ENCODE measurements around the gene SYK.

SYK gene

GRCh38 chr9:90767523-90768100 lies 34.0 kb upstream of the SYK start:
- no peak overlapping the region for H3K27ac ChIP-seq (ENCODE audit: low read depth, low read length)

GRCh38 chr9:90770182-90770738 lies 31.4 kb upstream of the SYK start:
- Histone ChIP-seq H3K14ac (ENCODE audit: low read length) (no peak overlapping the region), H3K9ac (ENCODE audit: low read length) (no peak overlapping the region), H3K4me3 (ENCODE audit: low read depth, low read length) (no peak overlapping the region), H4K91ac (ENCODE audit: low read depth, low read length) (no peak overlapping the region), H3K18ac (ENCODE audit: low read length) (no peak overlapping the region), H3K79me1 (ENCODE audit: low read length) (no peaks in the 10 kb centered on the region), H3K36me3 (ENCODE audit: control insufficient read depth in 1 of 2, insufficient read depth in 2 of 2, low read length in 2 of 2) (no peaks in the 10 kb centered on the region), H4K12ac (ENCODE audit: low read depth, low read length) (no peak overlapping the region), H2BK12ac (ENCODE audit: low read length) (no peak overlapping the region), H2AK5ac (ENCODE audit: low read length) (no peak overlapping the region), H3K27me3 (ENCODE audit: insufficient read depth, low read length) (no peaks in the 10 kb centered on the region), H3K79me2 (ENCODE audit: control insufficient read depth, insufficient read depth, low read length, poor library complexity) (no peaks in the 10 kb centered on the region), H2BK5ac (ENCODE audit: low read depth, low read length, poor library complexity) (no peak overlapping the region), H3K4ac (ENCODE audit: low read depth, low read length) (no peak overlapping the region), H3K4me2 (ENCODE audit: low read length) (no peak overlapping the region), H3K23ac (ENCODE audit: low read length) (no peak overlapping the region), H3K4me1 (ENCODE audit: control insufficient read depth in 1 of 2, insufficient read depth in 2 of 2, low read length in 2 of 2) (no peaks in the 10 kb centered on the region), H2AFZ (ENCODE audit: insufficient read depth, low read length, poor library complexity) (no peak overlapping the region), H3K9me3 (ENCODE audit: insufficient read depth, low read depth, low read length) (peaks cover 6% of the 10 kb centered on the region), H2BK120ac (ENCODE audit: insufficient read depth, low read length, poor library complexity) (no peak overlapping the region), H3K27ac (ENCODE audit: low read depth, low read length) (no peak overlapping the region), H4K8ac (ENCODE audit: low read depth, low read length) (no peak overlapping the region)
- WGBS (ENCODE audit: extremely low coverage, insufficient coverage, insufficient read length) = no CpG with 5 or more reads among the region's 2 CpGs
- DNase-seq = peak in 1 of 2 donors; percentile 13

More at GRCh38 chr9:90767523-90768100, 34.0 kb upstream of the SYK start:
- Histone ChIP-seq H3K27me3 (ENCODE audit: insufficient read depth, low read length) (no peaks in the 10 kb centered on the region), H2BK12ac (ENCODE audit: low read length) (no peak overlapping the region), H3K4me1 (ENCODE audit: control insufficient read depth in 1 of 2, insufficient read depth in 2 of 2, low read length in 2 of 2) (no peaks in the 10 kb centered on the region), H3K23ac (ENCODE audit: low read length) (no peak overlapping the region), H3K4me2 (ENCODE audit: low read length) (no peak overlapping the region), H2AFZ (ENCODE audit: insufficient read depth, low read length, poor library complexity) (no peak overlapping the region), H4K12ac (ENCODE audit: low read depth, low read length) (no peak overlapping the region), H3K4me3 (ENCODE audit: low read depth, low read length) (no peak overlapping the region), H3K36me3 (ENCODE audit: control insufficient read depth in 1 of 2, insufficient read depth in 2 of 2, low read length in 2 of 2) (no peaks in the 10 kb centered on the region), H2AK5ac (ENCODE audit: low read length) (no peak overlapping the region), H3K79me2 (ENCODE audit: control insufficient read depth, insufficient read depth, low read length, poor library complexity) (no peaks in the 10 kb centered on the region), H2BK120ac (ENCODE audit: insufficient read depth, low read length, poor library complexity) (no peak overlapping the region), H3K79me1 (ENCODE audit: low read length) (no peaks in the 10 kb centered on the region), H3K4ac (ENCODE audit: low read depth, low read length) (no peak overlapping the region), H2BK5ac (ENCODE audit: low read depth, low read length, poor library complexity) (no peak overlapping the region), H3K18ac (ENCODE audit: low read length) (no peak overlapping the region), H3K9me3 (ENCODE audit: insufficient read depth, low read depth, low read length) (peaks cover 6% of the 10 kb centered on the region), H4K91ac (ENCODE audit: low read depth, low read length) (no peak overlapping the region), H3K14ac (ENCODE audit: low read length) (no peak overlapping the region), H4K8ac (ENCODE audit: low read depth, low read length) (no peak overlapping the region), H3K9ac (ENCODE audit: low read length) (no peak overlapping the region)
- DNase-seq = no peak
- WGBS (ENCODE audit: extremely low coverage, insufficient coverage, insufficient read length) = no CpG with 5 or more reads among the region's 1 CpG

- Histone ChIP-seq H3K27ac (ENCODE audit: low read depth, low read length) (no peak overlapping the region), H3K4me3 (ENCODE audit: low read depth, low read length) (no peak overlapping the region), H3K9me3 (ENCODE audit: insufficient read depth, low read depth, low read length) (peaks cover 6% of the 10 kb centered on the region), H2BK12ac (ENCODE audit: low read length) (no peak overlapping the region), H3K4me2 (ENCODE audit: low read length) (no peak overlapping the region), H3K14ac (ENCODE audit: low read length) (no peak overlapping the region), H4K8ac (ENCODE audit: low read depth, low read length) (no peak overlapping the region), H3K9ac (ENCODE audit: low read length) (no peak overlapping the region), H2AK5ac (ENCODE audit: low read length) (no peak overlapping the region), H2BK120ac (ENCODE audit: insufficient read depth, low read length, poor library complexity) (no peak overlapping the region), H3K79me2 (ENCODE audit: control insufficient read depth, insufficient read depth, low read length, poor library complexity) (no peaks in the 10 kb centered on the region), H2AFZ (ENCODE audit: insufficient read depth, low read length, poor library complexity) (no peak overlapping the region), H3K23ac (ENCODE audit: low read length) (no peak overlapping the region), H3K79me1 (ENCODE audit: low read length) (no peaks in the 10 kb centered on the region), H3K4me1 (ENCODE audit: control insufficient read depth in 1 of 2, insufficient read depth in 2 of 2, low read length in 2 of 2) (no peaks in the 10 kb centered on the region), H3K36me3 (ENCODE audit: control insufficient read depth in 1 of 2, insufficient read depth in 2 of 2, low read length in 2 of 2) (no peaks in the 10 kb centered on the region), H3K18ac (ENCODE audit: low read length) (no peak overlapping the region), H4K12ac (ENCODE audit: low read depth, low read length) (no peak overlapping the region), H4K91ac (ENCODE audit: low read depth, low read length) (no peak overlapping the region), H3K27me3 (ENCODE audit: insufficient read depth, low read length) (no peaks in the 10 kb centered on the region), H2BK5ac (ENCODE audit: low read depth, low read length, poor library complexity) (no peak overlapping the region), H3K4ac (ENCODE audit: low read depth, low read length) (no peak overlapping the region)
- WGBS (ENCODE audit: extremely low coverage, insufficient coverage, insufficient read length) = no CpG with 5 or more reads among the region's 3 CpGs
- DNase-seq = no peak
These were observed 30.7 kb upstream of the SYK start for GRCh38 chr9:90770927-90771326.

- peak in 1 of 2 donors; percentile 6 for DNase-seq
- no peak overlapping the region for H3K14ac ChIP-seq (ENCODE audit: low read length)
- no peak overlapping the region for H3K27ac ChIP-seq (ENCODE audit: low read depth, low read length)
- H2AK5ac ChIP-seq (ENCODE audit: low read length) = no peak overlapping the region
- no peak overlapping the region for H4K8ac ChIP-seq (ENCODE audit: low read depth, low read length)
- H3K79me1 ChIP-seq (ENCODE audit: low read length) = no peaks in the 10 kb centered on the region
- H3K27me3 ChIP-seq (ENCODE audit: insufficient read depth, low read length) = no peaks in the 10 kb centered on the region
- H3K9me3 ChIP-seq (ENCODE audit: insufficient read depth, low read depth, low read length) = peaks cover 6% of the 10 kb centered on the region
- H3K4ac ChIP-seq (ENCODE audit: low read depth, low read length) = no peak overlapping the region
- H4K91ac ChIP-seq (ENCODE audit: low read depth, low read length) = no peak overlapping the region
- no peak overlapping the region for H3K23ac ChIP-seq (ENCODE audit: low read length)
- H3K4me1 ChIP-seq (ENCODE audit: control insufficient read depth in 1 of 2, insufficient read depth in 2 of 2, low read length in 2 of 2) = no peaks in the 10 kb centered on the region
- no peak overlapping the region for H3K9ac ChIP-seq (ENCODE audit: low read length)
- no peak overlapping the region for H2AFZ ChIP-seq (ENCODE audit: insufficient read depth, low read length, poor library complexity)
- H3K36me3 ChIP-seq (ENCODE audit: control insufficient read depth in 1 of 2, insufficient read depth in 2 of 2, low read length in 2 of 2) = no peaks in the 10 kb centered on the region
- no peak overlapping the region for H3K18ac ChIP-seq (ENCODE audit: low read length)
- no peak overlapping the region for H4K12ac ChIP-seq (ENCODE audit: low read depth, low read length)
- no peak overlapping the region for H3K4me3 ChIP-seq (ENCODE audit: low read depth, low read length)
- WGBS (ENCODE audit: extremely low coverage, insufficient coverage, insufficient read length) = no CpG with 5 or more reads among the region's 1 CpG
- no peak overlapping the region for H2BK12ac ChIP-seq (ENCODE audit: low read length)
- H3K79me2 ChIP-seq (ENCODE audit: control insufficient read depth, insufficient read depth, low read length, poor library complexity) = no peaks in the 10 kb centered on the region
- H2BK120ac ChIP-seq (ENCODE audit: insufficient read depth, low read length, poor library complexity) = no peak overlapping the region
- H3K4me2 ChIP-seq (ENCODE audit: low read length) = no peak overlapping the region
- H2BK5ac ChIP-seq (ENCODE audit: low read depth, low read length, poor library complexity) = no peak overlapping the region
These were observed 29.2 kb upstream of the SYK start for GRCh38 chr9:90772386-90772785.
